ENCODE results near the gene SPOCK1. TPM values are rescaled to one million over a fixed set of nuclear protein-coding genes. Genes with fewer than 3 reads are reported as not detected.

Gene SPOCK1
- total and polyA plus RNA-seq, 2 of the 4 experiments (the other 2 are of a cell fraction), result 5.0 to 20.3 TPM

DNA sequence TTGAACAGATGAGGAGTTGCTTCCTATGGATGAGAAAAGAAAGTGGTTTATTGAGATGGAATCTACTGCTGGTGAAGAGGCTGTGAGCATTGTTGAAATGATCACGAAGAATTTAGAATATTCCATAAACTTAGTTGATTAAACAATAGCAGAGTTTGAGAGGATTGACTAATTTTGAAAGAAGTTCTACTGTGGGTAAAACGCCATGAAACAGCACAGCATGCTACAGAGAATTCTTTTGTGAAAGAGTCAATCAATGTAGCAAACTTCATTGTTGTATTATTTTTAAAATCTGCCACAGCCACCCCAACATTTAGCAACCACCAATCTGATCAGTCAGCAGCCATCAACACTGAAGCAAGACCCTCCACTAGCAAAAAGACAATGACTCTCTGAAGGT is 309.1 kb downstream of the SPOCK1 start:
- ATAC-seq (ENCODE audit: low read depth) (no peak), DNase-seq (no peak)
- Histone ChIP-seq H3K4me1 (ENCODE audit: control insufficient read depth, insufficient read depth, low read length) (peaks cover 4% of the 10 kb centered on the region; the same call in 1 of the 2 replicates), H3K9me1 (ENCODE audit: insufficient read depth, low read length) (peaks cover 6% of the 10 kb centered on the region; the same call in 1 of the 2 replicates), H3K9me3 (ENCODE audit: control insufficient read depth, insufficient read depth, low read length) (no peaks in the 10 kb centered on the region), H3K27ac (ENCODE audit: insufficient read depth, low read length) (0 out of 2 replicates have a peak overlapping the region, but pooled peaks have one; percentile 49), H3K4ac (ENCODE audit: low read depth, low read length) (no peak overlapping the region), H3K18ac (ENCODE audit: low read depth, low read length) (peak overlapping the region; percentile 39; the same call in 1 of the 2 replicates), H3K36me3 (ENCODE audit: control insufficient read depth, insufficient read depth, low read length) (no peaks in the 10 kb centered on the region), H2AK5ac (ENCODE audit: low read depth, low read length) (no peak overlapping the region), H2AFZ (replicated peaks; ENCODE audit: low read length, poor library complexity) (no peak overlapping the region), H2BK20ac (ENCODE audit: low read depth, low read length) (no peak overlapping the region), H4K8ac (ENCODE audit: low read depth in 2 of 2, low read length in 2 of 2) (no peak overlapping the region), H3K4me3 (ENCODE audit: insufficient read depth, low read depth, low read length) (no peak overlapping the region), H3K56ac (ENCODE audit: extremely low read depth, insufficient read depth, low read length) (no peak overlapping the region), H3K4me2 (ENCODE audit: low read depth, low read length) (no peak overlapping the region), H2BK15ac (ENCODE audit: low read depth, low read length) (no peak overlapping the region), H3K9ac (ENCODE audit: low read depth, low read length) (no peak overlapping the region), H3K79me1 (ENCODE audit: low read depth in 1 of 2, low read length in 2 of 2) (no peaks in the 10 kb centered on the region), H3K27me3 (ENCODE audit: control insufficient read depth, insufficient read depth, low read length) (no peaks in the 10 kb centered on the region), H2AK9ac (replicated peaks; ENCODE audit: low read depth, low read length, poor library complexity) (no peak overlapping the region), H3K23ac (ENCODE audit: low read depth, low read length) (no peak overlapping the region), H4K91ac (ENCODE audit: insufficient read depth, low read depth, low read length) (no peak overlapping the region), H4K20me1 (ENCODE audit: insufficient read depth, low read length) (no peaks in the 10 kb centered on the region), H2BK5ac (ENCODE audit: low read depth, low read length, poor library complexity, severe bottlenecking) (peak overlapping the region; percentile 57), H2BK120ac (ENCODE audit: low read depth, low read length) (no peak overlapping the region), H3K14ac (replicated peaks; ENCODE audit: low read depth, low read length) (no peak overlapping the region), H4K5ac (ENCODE audit: low read depth, low read length) (no peak overlapping the region)
- no TSS peak for BruUV-seq (replicated peaks)
- POLR2A ChIA-PET (ENCODE audit: unreplicated experiment), result no interaction called here
- no peak for TF ChIP-seq CHD1 (IDR thresholded peaks at IDR 0.05; ENCODE audit: low read depth, low read length)
- TF ChIP-seq MXI1 (IDR thresholded peaks at IDR 0.05; ENCODE audit: borderline replicate concordance, low read depth, low read length), result no peak
- TF ChIP-seq, protein P1, sequence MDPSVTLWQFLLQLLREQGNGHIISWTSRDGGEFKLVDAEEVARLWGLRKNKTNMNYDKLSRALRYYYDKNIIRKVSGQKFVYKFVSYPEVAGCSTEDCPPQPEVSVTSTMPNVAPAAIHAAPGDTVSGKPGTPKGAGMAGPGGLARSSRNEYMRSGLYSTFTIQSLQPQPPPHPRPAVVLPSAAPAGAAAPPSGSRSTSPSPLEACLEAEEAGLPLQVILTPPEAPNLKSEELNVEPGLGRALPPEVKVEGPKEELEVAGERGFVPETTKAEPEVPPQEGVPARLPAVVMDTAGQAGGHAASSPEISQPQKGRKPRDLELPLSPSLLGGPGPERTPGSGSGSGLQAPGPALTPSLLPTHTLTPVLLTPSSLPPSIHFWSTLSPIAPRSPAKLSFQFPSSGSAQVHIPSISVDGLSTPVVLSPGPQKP (IDR thresholded peaks at IDR 0.05; ENCODE audit: borderline replicate concordance, low read depth, low read length), result no peak
- TF ChIP-seq NFE2L2 (IDR thresholded peaks at IDR 0.05; ENCODE audit: low read depth, low read length), result no peak
- TF ChIP-seq MAZ (IDR thresholded peaks at IDR 0.05; ENCODE audit: borderline replicate concordance, low read depth, low read length), result no peak
- TF ChIP-seq, protein P2, sequence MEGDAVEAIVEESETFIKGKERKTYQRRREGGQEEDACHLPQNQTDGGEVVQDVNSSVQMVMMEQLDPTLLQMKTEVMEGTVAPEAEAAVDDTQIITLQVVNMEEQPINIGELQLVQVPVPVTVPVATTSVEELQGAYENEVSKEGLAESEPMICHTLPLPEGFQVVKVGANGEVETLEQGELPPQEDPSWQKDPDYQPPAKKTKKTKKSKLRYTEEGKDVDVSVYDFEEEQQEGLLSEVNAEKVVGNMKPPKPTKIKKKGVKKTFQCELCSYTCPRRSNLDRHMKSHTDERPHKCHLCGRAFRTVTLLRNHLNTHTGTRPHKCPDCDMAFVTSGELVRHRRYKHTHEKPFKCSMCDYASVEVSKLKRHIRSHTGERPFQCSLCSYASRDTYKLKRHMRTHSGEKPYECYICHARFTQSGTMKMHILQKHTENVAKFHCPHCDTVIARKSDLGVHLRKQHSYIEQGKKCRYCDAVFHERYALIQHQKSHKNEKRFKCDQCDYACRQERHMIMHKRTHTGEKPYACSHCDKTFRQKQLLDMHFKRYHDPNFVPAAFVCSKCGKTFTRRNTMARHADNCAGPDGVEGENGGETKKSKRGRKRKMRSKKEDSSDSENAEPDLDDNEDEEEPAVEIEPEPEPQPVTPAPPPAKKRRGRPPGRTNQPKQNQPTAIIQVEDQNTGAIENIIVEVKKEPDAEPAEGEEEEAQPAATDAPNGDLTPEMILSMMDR (conservative IDR thresholded peaks at IDR 0.05; ENCODE audit: low read depth, low read length), result no peak
- no peak for TF ChIP-seq CEBPB (IDR thresholded peaks at IDR 0.05; ENCODE audit: low read depth, low read length)
- no peak for TF ChIP-seq RFX5 (IDR thresholded peaks at IDR 0.05; ENCODE audit: low read depth, low read length)
- no peak for TF ChIP-seq MAFK (IDR thresholded peaks at IDR 0.05; ENCODE audit: low read depth, low read length)
- TF ChIP-seq RAD21 (IDR thresholded peaks at IDR 0.05; ENCODE audit: low read length), result no peak
- TF ChIP-seq, protein P3, sequence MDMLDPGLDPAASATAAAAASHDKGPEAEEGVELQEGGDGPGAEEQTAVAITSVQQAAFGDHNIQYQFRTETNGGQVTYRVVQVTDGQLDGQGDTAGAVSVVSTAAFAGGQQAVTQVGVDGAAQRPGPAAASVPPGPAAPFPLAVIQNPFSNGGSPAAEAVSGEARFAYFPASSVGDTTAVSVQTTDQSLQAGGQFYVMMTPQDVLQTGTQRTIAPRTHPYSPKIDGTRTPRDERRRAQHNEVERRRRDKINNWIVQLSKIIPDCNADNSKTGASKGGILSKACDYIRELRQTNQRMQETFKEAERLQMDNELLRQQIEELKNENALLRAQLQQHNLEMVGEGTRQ (IDR thresholded peaks at IDR 0.05; ENCODE audit: low read depth, low read length), result no peak
- no peak for TF ChIP-seq POLR2A (IDR thresholded peaks at IDR 0.05; ENCODE audit: low read depth, low read length)
- TF ChIP-seq BHLHE40 (IDR thresholded peaks at IDR 0.05; ENCODE audit: low read depth, low read length), result no peak
- TF ChIP-seq RCOR1 (IDR thresholded peaks at IDR 0.05; ENCODE audit: insufficient replicate concordance, low read length), result no peak
- no peak for TF ChIP-seq FOS (IDR thresholded peaks at IDR 0.05; ENCODE audit: low read depth, low read length)
- TF ChIP-seq SMC3 (IDR thresholded peaks at IDR 0.05; ENCODE audit: low read depth, low read length), result no peak
- no CpG with 5 or more reads among the region's 2 CpGs for WGBS, 2 experiments (ENCODE audit: extremely low coverage in 2 of 2, insufficient read length in 1 of 2)
- dilution Hi-C loops (cut with HindIII; ENCODE audit: low sequenced_read_pairs, unreplicated experiment) (no loop called here), in situ Hi-C loops (cut with MboI; ENCODE audit: low sequenced_read_pairs) (no loop called here), intact Hi-C loops (cut with micrococcal nuclease) (no loop called here)
- CTCF ChIA-PET, result interaction anchor here (0.9 kb wide), 1 partner anchor 14 kb away, joined by 3 read pairs; no protein-coding TSS in a partner anchor

Data from IMR-90 (cell line).